Suprapubic skin (tissue), 4 donors: Measurements from ENCODE around the gene DIAPH2. TPM values are rescaled to one million over a fixed set of nuclear protein-coding genes. Genes with fewer than 3 reads are reported as not detected.

Experiments used
- DNase-seq, 2 donors: peaks; one replicate each; pipeline ENCODE4 v3.0.0-alpha.2; 2019; ENCODE audit warnings: low spot score in 2 of 2
- H3K27ac ChIP-seq: fragments of 200-600 bp; sonication (generic); one replicate; pipeline ENCODE4 v1.5.1; 2019
- H3K27me3 ChIP-seq: fragments of 200-600 bp; sonication (generic); one replicate; pipeline ENCODE4 v1.5.1; 2019
- H3K36me3 ChIP-seq: fragments of 200-600 bp; sonication (generic); one replicate; pipeline ENCODE4 v1.5.1; 2019
- H3K4me1 ChIP-seq: fragments of 200-600 bp; sonication (generic); one replicate; pipeline ENCODE4 v1.5.1; 2019
- H3K4me3 ChIP-seq: fragments of 200-600 bp; sonication (generic); one replicate; pipeline ENCODE4 v1.5.1; 2019; ENCODE audit warnings: mild to moderate bottlenecking
- H3K9me3 ChIP-seq: fragments of 200-600 bp; sonication (generic); one replicate; pipeline ENCODE4 v1.5.1; 2019
- EP300 ChIP-seq: sonication (generic); formaldehyde crosslinking; IDR thresholded peaks from one replicate; pipeline ENCODE4 v1.6.1; 2017; ENCODE audit warnings: antibody characterized with exemption
- POLR2A ChIP-seq, 2 donors: fragments of 450-650 bp; IDR thresholded peaks; one replicate each; pipeline ENCODE4 v1.6.1; 2017; ENCODE audit warnings: antibody characterized with exemption in 2 of 2, mild to moderate bottlenecking in 2 of 2, moderate library complexity in 2 of 2
- POLR2AphosphoS5 ChIP-seq, 3 donors: sonication (generic); formaldehyde crosslinking; IDR thresholded peaks; one replicate each; pipeline ENCODE4 v1.6.1; 2017; ENCODE audit warnings: antibody characterized with exemption in 3 of 3
- WGBS: methylation state at CpG from one replicate; pipeline ENCODE4 v1.1.5; 2018; 5-methylcytosine and 5-hydroxymethylcytosine counted together
- total RNA-seq, 4 donors: library from RNA; depleted of rRNA; stranded (reverse); fragments of >200 nt; gene quantifications; one replicate each; pipeline ENCODE4 v1.1.0, GENCODE V29; 2016
- TF ChIP-seq, protein P1 (sequence below), 2 donors: fragments of 200-600 bp in 1 of 2; fragments of 450-650 bp in 1 of 2; sonication (generic) in 1 of 2; IDR thresholded peaks; one replicate each; pipeline ENCODE4 v1.5.1; 2016 to 2019; ENCODE audit warnings: antibody characterized with exemption in 2 of 2, mild to moderate bottlenecking in 1 of 2, moderate library complexity in 1 of 2

The DIAPH2 gene
- total RNA-seq, 4 donors from 2014 or later: 17.5 to 38.7 (median 18.6) TPM

- Histone ChIP-seq H3K27me3 (no peaks in the 10 kb centered on the region), H3K9me3 (no peaks in the 10 kb centered on the region), H3K27ac (no peak overlapping the region), H3K36me3 (no peaks in the 10 kb centered on the region), H3K4me1 (no peaks in the 10 kb centered on the region), H3K4me3 (no peak overlapping the region)
- TF ChIP-seq POLR2A (IDR thresholded peaks at IDR 0.05) (no peak), POLR2AphosphoS5 (IDR thresholded peaks at IDR 0.05) (no peak), EP300 (no peak)
- TF ChIP-seq, protein P1, sequence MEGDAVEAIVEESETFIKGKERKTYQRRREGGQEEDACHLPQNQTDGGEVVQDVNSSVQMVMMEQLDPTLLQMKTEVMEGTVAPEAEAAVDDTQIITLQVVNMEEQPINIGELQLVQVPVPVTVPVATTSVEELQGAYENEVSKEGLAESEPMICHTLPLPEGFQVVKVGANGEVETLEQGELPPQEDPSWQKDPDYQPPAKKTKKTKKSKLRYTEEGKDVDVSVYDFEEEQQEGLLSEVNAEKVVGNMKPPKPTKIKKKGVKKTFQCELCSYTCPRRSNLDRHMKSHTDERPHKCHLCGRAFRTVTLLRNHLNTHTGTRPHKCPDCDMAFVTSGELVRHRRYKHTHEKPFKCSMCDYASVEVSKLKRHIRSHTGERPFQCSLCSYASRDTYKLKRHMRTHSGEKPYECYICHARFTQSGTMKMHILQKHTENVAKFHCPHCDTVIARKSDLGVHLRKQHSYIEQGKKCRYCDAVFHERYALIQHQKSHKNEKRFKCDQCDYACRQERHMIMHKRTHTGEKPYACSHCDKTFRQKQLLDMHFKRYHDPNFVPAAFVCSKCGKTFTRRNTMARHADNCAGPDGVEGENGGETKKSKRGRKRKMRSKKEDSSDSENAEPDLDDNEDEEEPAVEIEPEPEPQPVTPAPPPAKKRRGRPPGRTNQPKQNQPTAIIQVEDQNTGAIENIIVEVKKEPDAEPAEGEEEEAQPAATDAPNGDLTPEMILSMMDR (IDR thresholded peaks at IDR 0.05): no peak
- DNase-seq: no peak
- 74% methylated on average over 1 of the region's 1 CpG for WGBS
These were observed 605.6 kb downstream of the DIAPH2 start for GRCh38 chrX:97290199-97290598.

DNA sequence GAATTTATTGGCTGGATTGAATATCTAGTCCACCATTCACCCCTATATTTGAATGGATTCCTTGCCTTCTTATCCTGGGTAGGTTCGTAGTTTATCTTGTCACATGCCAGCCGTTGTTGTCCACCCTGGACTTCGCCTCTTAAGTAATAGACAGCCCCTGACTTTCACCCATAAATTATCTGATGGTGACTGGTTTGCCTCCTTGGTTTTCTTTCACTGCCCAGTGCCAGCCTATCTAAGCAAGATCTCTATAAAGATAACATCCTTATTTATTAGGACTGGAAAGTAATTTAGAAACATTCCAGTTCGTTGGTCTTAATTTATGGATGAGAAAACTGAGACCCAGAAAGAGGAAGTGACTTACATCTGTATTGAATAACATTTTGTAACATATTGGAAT, 609.4 kb downstream of the DIAPH2 start:
- no peak for DNase-seq
- 63% methylated on average over 4 of the region's 4 CpGs for WGBS
- Histone ChIP-seq H3K4me1 (no peaks in the 10 kb centered on the region), H3K27ac (no peak overlapping the region), H3K9me3 (no peaks in the 10 kb centered on the region), H3K4me3 (no peak overlapping the region), H3K36me3 (no peaks in the 10 kb centered on the region), H3K27me3 (no peaks in the 10 kb centered on the region)
- no peak for TF ChIP-seq POLR2AphosphoS5 (IDR thresholded peaks at IDR 0.05)

DNA sequence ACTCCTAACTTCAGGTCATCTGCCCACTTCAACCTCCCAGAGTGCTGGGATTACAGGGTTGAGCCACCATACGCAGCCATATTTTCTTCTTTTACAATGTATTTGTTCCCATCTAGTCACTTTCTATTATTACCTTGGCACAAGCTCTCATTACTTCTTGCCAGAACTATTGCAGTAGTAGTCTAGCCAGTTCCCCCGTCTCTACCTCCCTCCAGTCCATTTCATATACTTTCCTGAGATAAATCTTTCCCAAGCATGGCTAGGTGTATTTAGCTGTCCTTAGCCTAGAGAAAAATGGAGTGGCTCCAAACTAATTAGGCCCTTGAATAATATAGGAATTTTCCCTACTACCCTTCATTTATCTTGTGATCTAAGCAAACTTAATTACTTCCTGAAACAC, 611.3 kb downstream of the DIAPH2 start:
- H3K4me3 ChIP-seq: no peak overlapping the region
- H3K27ac ChIP-seq: no peak overlapping the region
- no peak for DNase-seq
- H3K27me3 ChIP-seq: no peaks in the 10 kb centered on the region
- no peaks in the 10 kb centered on the region for H3K9me3 ChIP-seq
- H3K4me1 ChIP-seq: no peaks in the 10 kb centered on the region
- 48% methylated on average over 2 of the region's 2 CpGs for WGBS
- H3K36me3 ChIP-seq: no peaks in the 10 kb centered on the region
- TF ChIP-seq, protein P1 (IDR thresholded peaks at IDR 0.05): no peak
- no peak for TF ChIP-seq POLR2AphosphoS5 (IDR thresholded peaks at IDR 0.05)
- no peak for TF ChIP-seq POLR2A (IDR thresholded peaks at IDR 0.05)
- no peak for TF ChIP-seq EP300

DNA sequence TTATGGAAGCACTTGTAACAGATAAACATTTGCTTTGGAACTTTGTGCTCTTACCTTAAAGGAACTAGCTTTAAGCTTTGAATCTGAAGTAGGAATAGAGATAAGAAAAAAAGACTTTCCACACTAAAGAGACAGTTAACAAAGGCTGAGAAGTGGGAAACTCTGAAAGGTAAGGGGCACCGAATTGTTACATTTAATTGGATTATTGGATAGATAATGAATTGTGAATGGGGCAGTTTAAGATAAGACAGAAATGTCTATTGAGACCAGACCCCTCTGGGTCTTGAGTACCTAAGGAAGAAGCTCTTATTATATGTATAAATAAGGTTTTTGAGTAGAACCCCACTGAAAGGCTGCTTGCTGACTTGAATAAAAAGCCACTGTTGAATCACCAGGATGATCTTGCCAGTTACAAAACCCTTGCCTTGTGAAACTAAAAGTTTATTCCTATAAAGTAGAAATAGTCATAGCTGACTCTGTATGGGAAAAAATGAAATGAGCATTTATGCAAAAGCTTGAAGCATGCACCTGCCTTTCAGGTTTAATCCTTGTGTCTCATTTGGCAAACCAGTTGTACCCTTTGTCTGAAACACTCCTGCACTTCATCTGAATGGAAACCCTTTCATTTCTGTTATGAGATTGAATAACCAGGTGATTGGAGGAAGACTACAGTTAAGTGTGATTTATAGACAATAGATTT, 622.3 kb downstream of the DIAPH2 start:
- no peak for DNase-seq
- H3K9me3 ChIP-seq: no peaks in the 10 kb centered on the region
- H3K36me3 ChIP-seq: no peaks in the 10 kb centered on the region
- H3K27ac ChIP-seq: no peak overlapping the region
- no peaks in the 10 kb centered on the region for H3K27me3 ChIP-seq
- no peaks in the 10 kb centered on the region for H3K4me1 ChIP-seq
- no peak overlapping the region for H3K4me3 ChIP-seq
- no peak for TF ChIP-seq POLR2A (IDR thresholded peaks at IDR 0.05)
- TF ChIP-seq, protein P1 (IDR thresholded peaks at IDR 0.05): no peak
- TF ChIP-seq EP300: no peak
- TF ChIP-seq POLR2AphosphoS5 (IDR thresholded peaks at IDR 0.05): no peak
- WGBS: 85% methylated on average over 1 of the region's 1 CpG

DNA sequence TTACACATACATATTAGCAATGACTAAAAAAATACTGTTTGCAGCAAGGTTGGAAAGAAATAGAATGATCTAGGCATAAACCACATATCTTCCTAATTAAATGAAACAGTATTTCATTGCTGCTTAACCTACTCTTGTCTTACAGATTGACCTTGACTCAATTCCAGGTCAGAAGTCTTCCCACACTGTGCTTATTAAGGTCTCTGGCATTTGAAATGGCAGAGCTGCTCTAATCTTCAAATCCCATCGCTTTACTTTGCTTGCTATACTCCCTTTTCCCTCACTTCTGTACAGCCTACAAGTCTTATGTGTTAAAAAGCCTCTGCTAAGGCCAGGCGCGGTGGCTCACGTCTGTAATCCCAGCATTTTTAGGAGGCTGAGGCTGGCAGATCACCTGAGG, 623.5 kb downstream of the DIAPH2 start:
- 91% methylated on average over 4 of the region's 4 CpGs for WGBS
- Histone ChIP-seq H3K27ac (no peak overlapping the region), H3K4me1 (no peaks in the 10 kb centered on the region), H3K4me3 (no peak overlapping the region), H3K9me3 (no peaks in the 10 kb centered on the region), H3K27me3 (no peaks in the 10 kb centered on the region), H3K36me3 (no peaks in the 10 kb centered on the region)
- DNase-seq: no peak
- TF ChIP-seq EP300 (no peak), POLR2A (IDR thresholded peaks at IDR 0.05) (no peak), POLR2AphosphoS5 (IDR thresholded peaks at IDR 0.05) (no peak)
- TF ChIP-seq, protein P1 (IDR thresholded peaks at IDR 0.05): no peak
